ENCODE measurements around the gene MEX3A.
A peak's percentile ranks its signal among the peaks of the same experiment; 100 is the strongest.
"Not testable (repeated sequence)": the region's sequence is repeated elsewhere in the genome, so short reads cannot be mapped to it uniquely, and the experiment has no call there.

MEX3A gene

GRCh38 chr1:156077430-156077760 lies 4.9 kb downstream of the MEX3A start:
- no peak for DNase-seq

DNA sequence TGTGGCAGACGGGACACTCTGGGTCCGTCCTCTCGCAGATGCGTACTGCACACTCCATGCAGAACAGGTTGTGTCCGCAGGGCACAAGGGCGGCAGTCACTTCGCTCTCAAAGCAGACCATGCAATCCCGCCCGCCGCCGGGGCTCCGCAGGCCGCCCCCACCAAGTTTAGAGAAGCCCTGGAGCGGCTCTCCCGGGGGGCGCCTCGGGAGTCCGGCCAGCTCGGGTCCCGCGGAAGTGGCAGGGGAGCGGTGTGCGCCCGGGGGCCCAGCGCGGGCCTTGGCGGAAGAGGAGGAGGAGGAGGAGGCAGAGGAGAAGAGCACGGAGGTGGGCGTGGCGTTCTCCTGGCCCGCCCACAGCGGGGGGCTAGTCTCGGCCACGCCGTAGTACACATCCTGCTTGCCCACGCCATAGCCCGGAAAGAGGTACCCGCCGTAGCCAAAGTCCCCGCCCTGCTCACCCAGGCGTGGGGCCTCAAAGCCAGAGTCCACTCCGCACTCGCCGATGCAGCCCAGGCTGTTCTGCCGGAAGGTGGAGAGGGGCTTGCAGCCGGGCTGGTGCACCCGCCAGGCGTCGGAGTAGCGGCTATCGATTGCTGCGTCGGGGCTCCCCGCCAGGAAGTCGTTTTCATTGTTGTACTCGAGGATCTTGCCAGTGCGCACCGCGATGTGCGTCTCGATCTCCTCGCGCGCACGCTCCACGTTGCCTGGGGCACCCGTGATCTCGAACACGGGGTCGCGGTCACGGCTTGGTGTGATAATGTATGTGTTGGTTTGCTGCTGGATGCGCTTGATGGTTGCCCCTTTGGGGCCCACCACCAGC lies 5.4 kb downstream of the MEX3A start:
- DNase-seq, result no peak

- DNase-seq, result no peak
Observed at GRCh38 chr1:156075775-156076204, 6.5 kb downstream of the MEX3A start.

- DNase-seq, result no peak
Observed at GRCh38 chr1:156075162-156075561, 7.1 kb downstream of the MEX3A start.

- no peak for DNase-seq
Observed at GRCh38 chr1:156074661-156075060, 7.6 kb downstream of the MEX3A start.

DNA sequence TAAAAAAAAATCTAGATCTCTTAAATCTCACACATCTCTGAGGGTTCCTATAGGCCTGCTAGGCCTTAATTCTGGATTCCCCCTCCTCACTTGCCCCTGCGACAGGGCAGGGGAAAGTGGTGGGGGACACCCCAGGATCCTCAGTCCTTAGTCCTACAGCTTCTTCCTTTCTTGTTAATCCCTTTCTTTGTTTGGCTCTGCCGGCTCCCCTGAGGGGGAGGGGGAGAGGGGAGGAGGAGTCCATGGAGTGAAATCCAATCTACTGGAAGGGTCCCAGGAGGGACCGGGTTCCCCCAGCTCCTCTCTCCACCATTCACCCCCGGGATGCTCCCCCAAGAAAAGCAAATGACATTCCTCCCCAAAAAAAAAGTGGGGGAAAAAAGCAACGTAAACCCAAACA lies 8.5 kb downstream of the MEX3A start:
- no peak for DNase-seq

DNA sequence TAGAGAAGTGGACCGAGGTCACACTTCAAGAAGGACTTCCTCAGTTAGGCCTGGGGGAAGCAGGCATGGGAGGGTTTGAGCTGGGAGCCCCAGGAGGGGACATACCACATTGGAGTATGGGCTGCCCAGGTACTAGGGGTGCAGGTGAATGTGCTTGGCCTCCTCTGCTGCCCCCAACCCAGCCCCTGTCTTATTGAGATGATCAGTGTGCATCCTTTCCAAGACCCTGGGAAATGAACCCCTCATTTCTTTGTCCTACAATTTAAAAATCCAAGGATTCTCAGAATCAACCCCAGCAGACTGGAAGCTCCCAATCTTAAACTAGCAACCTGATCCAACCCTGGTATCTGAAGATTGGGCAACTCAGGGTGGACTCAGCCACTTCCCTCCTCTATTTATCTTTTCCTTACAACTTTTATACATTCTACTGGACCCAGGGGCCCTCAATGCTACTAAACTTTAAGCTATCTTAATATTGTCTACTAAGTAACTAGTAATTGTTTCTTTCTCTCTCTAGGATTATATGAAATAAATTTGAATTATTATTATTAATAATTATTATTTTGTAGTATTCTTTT lies 9.1 kb downstream of the MEX3A start:
- no peak for DNase-seq

DNA sequence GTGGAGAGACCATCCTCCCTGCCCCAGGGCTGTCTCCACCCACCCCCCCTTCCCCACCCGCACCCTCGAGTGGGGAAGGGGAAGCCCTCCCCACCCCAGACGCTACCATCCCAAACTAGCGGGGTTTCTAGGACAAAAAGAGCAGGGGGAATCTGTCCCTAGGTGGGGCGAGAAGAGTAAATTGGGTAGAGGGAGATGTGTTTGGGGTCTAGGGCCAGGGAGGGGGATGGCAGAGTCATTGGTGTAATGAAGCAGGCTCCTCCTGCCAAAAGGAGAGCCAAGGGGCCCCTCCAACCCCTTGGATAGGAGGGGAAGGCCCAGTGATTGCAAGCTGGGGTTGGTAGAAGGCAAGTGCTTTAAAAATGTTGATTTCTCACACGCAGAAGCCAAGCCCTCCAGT lies 10.0 kb downstream of the MEX3A start:
- no peak for DNase-seq

DNA sequence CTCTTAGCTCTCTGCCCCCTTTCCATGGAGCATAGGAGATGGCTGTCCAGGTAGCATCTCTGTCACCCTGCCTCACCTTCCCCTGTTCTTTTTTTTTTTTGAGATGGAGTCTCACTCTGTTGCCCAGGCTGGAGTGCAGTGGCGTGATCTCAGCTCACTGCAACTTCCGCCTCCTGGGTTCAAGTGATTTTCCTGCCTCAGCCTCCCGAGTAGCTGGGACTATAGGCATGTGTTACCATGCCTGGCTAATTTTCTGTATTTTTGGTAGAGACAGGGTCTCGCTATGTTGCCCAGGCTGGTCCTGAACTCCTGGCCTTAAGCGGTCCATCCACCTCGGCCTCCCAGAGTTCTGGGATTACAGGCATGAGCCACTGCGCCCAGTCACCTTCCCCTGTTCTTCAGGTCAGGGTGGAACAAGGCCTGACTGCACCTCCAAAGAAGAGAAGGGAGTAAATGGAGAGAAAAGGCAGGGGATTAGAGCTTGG lies 10.9 kb downstream of the MEX3A start:
- DNase-seq, result not testable (repeated sequence)

DNA sequence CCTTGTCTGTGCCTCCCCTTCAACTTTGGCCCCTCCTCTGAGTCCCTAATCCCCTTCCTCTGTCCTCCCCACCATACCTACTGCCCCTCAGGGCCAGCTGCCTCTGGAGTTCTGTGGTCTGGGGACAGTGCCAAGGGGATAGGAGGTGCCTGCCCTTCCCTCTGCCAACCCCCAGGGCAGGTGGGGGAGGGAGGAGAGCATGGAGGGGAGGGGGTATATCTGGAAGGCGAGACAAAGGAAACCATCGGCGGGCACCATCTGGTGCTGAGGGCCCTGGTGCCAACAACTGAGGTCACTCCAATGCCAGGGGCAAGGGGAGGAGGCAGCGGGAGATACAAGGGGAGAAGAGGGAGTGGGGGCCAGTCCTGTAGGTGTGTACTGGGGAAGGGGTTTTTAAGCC lies 11.7 kb downstream of the MEX3A start:
- no peak for DNase-seq

DNA sequence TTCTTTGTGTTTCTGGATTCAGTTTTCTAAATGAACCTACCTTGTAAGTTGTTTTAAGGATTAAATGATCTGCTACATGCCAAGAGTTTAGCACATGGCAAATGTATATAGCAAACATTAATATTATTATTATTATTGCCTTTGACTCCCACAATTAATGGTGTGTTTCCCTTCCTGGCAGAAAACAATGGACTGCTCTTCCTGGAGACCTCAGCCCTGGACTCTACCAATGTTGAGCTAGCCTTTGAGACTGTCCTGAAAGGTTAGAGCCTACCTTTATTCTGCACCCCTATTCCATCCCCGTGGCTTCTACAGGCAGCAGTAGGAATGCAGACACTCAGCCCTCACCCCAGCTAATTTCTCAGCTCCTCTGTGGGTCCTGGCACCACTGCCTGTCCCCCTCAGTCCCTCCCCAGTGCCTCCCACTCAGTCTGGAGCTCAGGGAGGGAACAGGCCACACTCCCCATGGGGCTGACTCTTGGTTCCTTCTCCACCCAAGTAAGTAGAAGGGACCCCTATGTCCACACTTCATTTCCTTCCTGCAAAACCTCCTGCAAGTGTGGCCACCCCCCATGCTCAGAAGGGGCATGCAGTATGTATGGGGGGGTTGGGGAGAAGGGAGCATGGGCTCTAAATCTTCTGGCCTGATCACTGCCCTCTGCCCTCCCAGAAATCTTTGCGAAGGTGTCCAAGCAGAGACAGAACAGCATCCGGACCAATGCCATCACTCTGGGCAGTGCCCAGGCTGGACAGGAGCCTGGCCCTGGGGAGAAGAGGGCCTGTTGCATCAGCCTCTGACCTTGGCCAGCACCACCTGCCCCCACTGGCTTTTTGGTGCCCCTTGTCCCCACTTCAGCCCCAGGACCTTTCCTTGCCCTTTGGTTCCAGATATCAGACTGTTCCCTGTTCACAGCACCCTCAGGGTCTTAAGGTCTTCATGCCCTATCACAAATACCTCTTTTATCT lies 12.5 kb downstream of the MEX3A start:
- no peak for DNase-seq

- DNase-seq, result no peak
Observed at GRCh38 chr1:156067262-156067661, 15.0 kb downstream of the MEX3A start.

DNA sequence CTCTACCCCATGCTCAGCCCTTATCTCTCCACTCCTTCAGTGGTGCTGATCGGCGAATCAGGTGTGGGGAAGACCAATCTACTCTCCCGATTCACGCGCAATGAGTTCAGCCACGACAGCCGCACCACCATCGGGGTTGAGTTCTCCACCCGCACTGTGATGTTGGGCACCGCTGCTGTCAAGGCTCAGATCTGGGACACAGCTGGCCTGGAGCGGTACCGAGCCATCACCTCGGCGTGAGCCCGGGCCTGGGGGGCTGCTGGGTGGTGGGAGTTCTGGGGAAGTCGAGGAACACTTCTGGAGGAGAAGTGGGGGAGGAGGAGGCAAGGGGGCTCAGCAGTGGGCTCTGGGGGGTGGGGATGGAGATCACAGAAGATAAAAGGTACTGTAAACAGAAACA lies 16.4 kb downstream of the MEX3A start:
- no peak for DNase-seq

DNA sequence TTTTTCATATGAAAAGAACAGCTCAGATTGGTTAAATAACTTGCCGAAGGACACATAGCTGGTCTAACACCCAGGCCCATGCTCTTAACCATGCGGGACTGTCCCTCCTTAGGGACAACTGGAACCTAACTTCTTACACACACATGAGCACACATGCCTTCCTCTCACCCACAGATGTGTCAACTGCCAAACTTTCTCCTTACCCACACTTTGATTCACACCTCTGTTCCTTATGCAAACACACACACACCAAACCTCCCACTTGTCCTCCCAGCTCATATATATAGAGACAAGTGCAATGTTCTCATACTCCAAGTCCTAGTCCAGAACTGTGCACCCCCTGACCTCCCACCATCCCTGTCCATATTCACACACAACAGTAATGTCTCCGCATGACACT lies 17.1 kb downstream of the MEX3A start:
- DNase-seq, result no peak

DNA sequence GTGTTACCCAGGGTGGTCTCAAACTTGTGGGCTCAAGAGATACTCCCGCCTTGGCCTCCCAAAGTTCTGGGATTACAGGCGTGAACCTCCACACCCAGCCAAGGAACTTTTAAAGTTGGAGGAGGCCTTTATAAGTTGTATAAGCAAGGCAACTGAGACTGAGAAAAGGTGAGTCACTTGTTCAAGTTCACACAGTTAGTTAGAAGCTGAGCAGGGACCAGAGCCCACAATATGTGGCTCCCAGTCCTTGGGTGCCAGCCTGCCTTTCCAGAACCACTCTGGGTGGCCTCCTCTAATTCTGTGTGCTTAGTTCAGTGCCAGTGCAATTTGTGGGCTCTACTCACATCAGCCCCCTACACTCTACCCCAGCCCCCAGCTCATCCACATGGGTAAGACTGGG lies 17.6 kb downstream of the MEX3A start:
- DNase-seq, result no peak

- DNase-seq, result no peak
Observed at GRCh38 chr1:156063997-156064285, 18.3 kb downstream of the MEX3A start.

DNA sequence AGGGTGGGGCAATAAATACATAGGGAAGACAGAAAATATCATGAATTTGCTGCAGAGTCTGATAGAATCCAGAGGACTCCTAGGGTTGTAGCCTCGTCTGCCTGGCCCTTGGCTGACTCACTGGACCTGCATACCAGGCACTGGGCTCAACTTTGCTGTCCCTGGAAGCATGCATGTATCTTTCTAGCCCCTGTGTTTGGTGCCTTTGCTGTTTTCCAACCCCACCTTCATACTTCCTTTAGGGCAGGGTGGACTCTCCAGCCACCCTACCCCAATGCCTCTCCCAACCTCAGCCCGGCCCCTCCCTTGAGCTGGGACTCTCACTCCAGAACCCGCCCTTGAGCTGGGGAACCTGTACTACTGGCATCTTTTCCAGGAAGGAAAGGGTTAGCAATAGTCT lies 20.1 kb downstream of the MEX3A start:
- no peak for DNase-seq

DNA sequence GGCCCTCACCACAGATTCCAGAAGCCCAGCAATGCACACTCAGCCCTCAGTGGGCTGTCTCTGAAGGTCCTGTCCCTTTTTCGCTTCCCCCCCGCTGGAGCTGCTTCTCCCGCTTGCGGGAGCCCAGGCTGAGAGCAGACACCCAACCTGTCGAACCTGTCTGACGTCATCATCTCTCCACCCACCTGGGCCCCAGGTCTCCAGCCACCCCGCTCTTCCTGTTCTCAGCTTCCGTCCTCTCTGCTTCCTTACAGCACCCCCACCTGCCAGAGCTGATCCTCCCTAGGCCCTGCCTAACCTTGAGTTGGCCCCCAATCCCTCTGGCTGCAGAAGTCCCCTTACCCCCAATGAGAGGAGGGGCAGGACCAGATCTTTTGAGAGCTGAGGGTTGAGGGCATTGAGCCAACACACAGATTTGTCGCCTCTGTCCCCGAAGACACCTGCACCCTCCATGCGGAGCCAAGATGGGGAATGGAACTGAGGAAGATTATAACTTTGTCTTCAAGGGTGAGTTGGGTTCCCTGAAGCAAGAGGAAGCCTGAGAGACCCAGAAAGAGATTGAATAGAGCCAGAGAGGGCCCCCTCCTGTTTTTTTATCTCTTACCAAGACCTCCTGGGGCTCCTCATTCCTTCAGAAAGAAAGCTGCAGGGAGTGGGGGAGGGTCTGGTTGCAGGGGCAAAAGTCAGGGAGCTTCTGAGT lies 21.2 kb downstream of the MEX3A start, which contains the start of gene RAB25:
TSS of gene RAB25 (plus strand) at position 224 of the 700 bp plus-strand sequence. CDS start at position 465, 241 bp downstream.
- DNase-seq, result no peak

DNA sequence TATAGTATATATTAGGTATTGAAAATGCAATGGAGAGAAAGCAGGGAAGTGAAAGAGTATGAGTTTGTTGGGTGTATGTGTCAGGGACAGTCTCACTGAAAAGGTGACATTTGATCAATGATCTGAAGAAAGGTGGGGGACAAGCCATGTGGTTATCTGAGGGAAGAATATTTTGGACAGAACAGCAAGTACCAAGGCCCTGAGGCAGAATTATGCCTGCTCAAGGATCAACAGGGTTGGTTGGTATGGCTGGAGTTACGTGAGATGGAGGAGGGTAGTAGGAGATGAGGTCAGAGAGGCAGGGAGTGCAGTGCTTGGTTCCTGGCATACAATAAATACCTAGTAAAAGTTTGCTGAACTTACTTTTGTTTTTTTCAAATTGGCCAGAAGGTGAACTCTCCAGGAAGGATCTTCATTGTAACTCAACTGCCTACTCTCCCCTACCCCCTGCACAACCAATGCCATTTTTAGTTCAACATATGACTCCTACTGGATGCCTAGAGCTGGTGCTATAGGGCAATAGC lies 25.9 kb downstream of the MEX3A start:
- DNase-seq, result no peak

DNA sequence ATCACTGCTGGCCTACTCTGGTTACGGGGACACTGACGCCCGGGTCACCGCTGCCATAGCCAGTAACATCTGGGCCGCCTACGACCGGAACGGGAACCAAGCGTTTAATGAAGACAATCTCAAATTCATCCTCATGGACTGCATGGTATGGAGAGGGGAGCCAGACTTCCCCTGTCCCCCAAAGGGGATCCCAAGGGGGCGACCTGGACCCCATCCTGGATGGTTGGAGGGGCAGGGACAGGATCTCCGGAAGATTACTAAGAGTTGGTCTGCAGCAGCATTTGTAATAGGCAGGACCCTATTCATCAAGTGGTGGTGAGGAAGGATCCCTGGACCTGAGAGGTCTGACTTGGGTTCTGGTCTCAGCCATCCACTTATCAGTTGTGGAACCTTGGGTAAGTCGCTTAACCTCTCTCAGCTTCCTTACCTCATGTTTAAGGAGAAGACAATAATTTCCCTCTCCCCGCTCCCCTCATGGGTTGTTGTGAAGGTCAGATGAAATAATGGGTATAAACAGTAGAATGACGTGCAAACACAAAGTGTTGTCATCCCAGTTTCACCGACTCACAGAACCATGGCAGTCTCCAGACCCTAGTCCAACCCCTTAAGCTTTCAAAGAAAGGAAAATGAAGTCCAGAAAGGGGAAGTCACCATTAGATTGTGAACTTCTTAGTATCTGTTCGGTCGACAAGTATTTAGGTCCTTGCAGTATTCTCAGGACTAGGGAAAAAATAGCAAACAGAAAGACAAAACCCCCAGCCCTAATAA lies 26.8 kb downstream of the MEX3A start:
- DNase-seq, result no peak

- peak; percentile 92 for DNase-seq
Observed at GRCh38 chr1:156054500-156055280, 27.6 kb downstream of the MEX3A start, which contains the start of gene LAMTOR2. LAMTOR2 (plus strand) TSS chr1:156054782; CDS start chr1:156054890, 108 bp downstream.
